Measurements from ENCODE around the gene ELOVL7. TPM values are rescaled to one million over a fixed set of nuclear protein-coding genes. Genes with fewer than 3 reads are reported as not detected.

Gene ELOVL7
- total and polyA plus RNA-seq, 2 of the 4 experiments (the other 2 are of a cell fraction), result 0.18 TPM; not detected in 1

- intact Hi-C loops (cut with micrococcal nuclease), result no loop called here
- Histone ChIP-seq H3K9me3 (ENCODE audit: control insufficient read depth, insufficient read depth, low read length) (no peaks in the 10 kb centered on the region), H4K91ac (ENCODE audit: insufficient read depth, low read depth, low read length) (no peak overlapping the region), H3K4me3 (ENCODE audit: insufficient read depth, low read depth, low read length) (no peak overlapping the region), H3K18ac (ENCODE audit: low read depth, low read length) (no peak overlapping the region), H3K9ac (ENCODE audit: low read depth, low read length) (no peak overlapping the region), H4K8ac (ENCODE audit: low read depth in 2 of 2, low read length in 2 of 2) (no peak overlapping the region), H2AK9ac (replicated peaks; ENCODE audit: low read depth, low read length, poor library complexity) (no peak overlapping the region), H2BK15ac (ENCODE audit: low read depth, low read length) (no peak overlapping the region), H4K5ac (ENCODE audit: low read depth, low read length) (no peak overlapping the region), H3K23ac (ENCODE audit: low read depth, low read length) (no peak overlapping the region), H3K4me2 (ENCODE audit: low read depth, low read length) (no peak overlapping the region), H3K56ac (ENCODE audit: extremely low read depth, insufficient read depth, low read length) (no peak overlapping the region), H3K27ac (ENCODE audit: insufficient read depth, low read length) (no peak overlapping the region), H3K4me1 (ENCODE audit: control insufficient read depth, insufficient read depth, low read length) (no peaks in the 10 kb centered on the region), H2AK5ac (ENCODE audit: low read depth, low read length) (no peak overlapping the region), H3K14ac (replicated peaks; ENCODE audit: low read depth, low read length) (no peak overlapping the region), H3K27me3 (ENCODE audit: control insufficient read depth, insufficient read depth, low read length) (no peaks in the 10 kb centered on the region), H3K36me3 (ENCODE audit: control insufficient read depth, insufficient read depth, low read length) (no peaks in the 10 kb centered on the region), H2BK20ac (ENCODE audit: low read depth, low read length) (no peak overlapping the region), H4K20me1 (ENCODE audit: insufficient read depth, low read length) (no peaks in the 10 kb centered on the region), H3K9me1 (ENCODE audit: insufficient read depth, low read length) (no peaks in the 10 kb centered on the region), H3K79me1 (ENCODE audit: low read depth in 1 of 2, low read length in 2 of 2) (no peaks in the 10 kb centered on the region), H2BK5ac (ENCODE audit: low read depth, low read length, poor library complexity, severe bottlenecking) (no peak overlapping the region), H2AFZ (replicated peaks; ENCODE audit: low read length, poor library complexity) (no peak overlapping the region), H3K4ac (ENCODE audit: low read depth, low read length) (no peak overlapping the region), H2BK120ac (ENCODE audit: low read depth, low read length) (no peak overlapping the region)
- DNase-seq, result no peak
- ATAC-seq (ENCODE audit: low read depth), result no peak
- in situ Hi-C loops (cut with MboI; ENCODE audit: low sequenced_read_pairs), result no loop called here
- no CpG with 5 or more reads among the region's 1 CpG for WGBS, 2 experiments (ENCODE audit: extremely low coverage in 2 of 2, insufficient read length in 1 of 2)
- CTCF ChIA-PET, result no interaction called here
- BruUV-seq (replicated peaks), result no TSS peak
- no peak for TF ChIP-seq SMC3 (IDR thresholded peaks at IDR 0.05; ENCODE audit: low read depth, low read length)
- no peak for TF ChIP-seq CHD1 (IDR thresholded peaks at IDR 0.05; ENCODE audit: low read depth, low read length)
- no peak for TF ChIP-seq NFE2L2 (IDR thresholded peaks at IDR 0.05; ENCODE audit: low read depth, low read length)
- TF ChIP-seq CTCF (conservative IDR thresholded peaks at IDR 0.05; ENCODE audit: low read depth, low read length), result no peak
- TF ChIP-seq, protein P1, sequence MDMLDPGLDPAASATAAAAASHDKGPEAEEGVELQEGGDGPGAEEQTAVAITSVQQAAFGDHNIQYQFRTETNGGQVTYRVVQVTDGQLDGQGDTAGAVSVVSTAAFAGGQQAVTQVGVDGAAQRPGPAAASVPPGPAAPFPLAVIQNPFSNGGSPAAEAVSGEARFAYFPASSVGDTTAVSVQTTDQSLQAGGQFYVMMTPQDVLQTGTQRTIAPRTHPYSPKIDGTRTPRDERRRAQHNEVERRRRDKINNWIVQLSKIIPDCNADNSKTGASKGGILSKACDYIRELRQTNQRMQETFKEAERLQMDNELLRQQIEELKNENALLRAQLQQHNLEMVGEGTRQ (IDR thresholded peaks at IDR 0.05; ENCODE audit: low read depth, low read length), result no peak
- TF ChIP-seq BHLHE40 (IDR thresholded peaks at IDR 0.05; ENCODE audit: low read depth, low read length), result no peak
- TF ChIP-seq RCOR1 (IDR thresholded peaks at IDR 0.05; ENCODE audit: insufficient replicate concordance, low read length), result no peak
- no peak for TF ChIP-seq CEBPB (IDR thresholded peaks at IDR 0.05; ENCODE audit: low read depth, low read length)
- TF ChIP-seq MAFK (IDR thresholded peaks at IDR 0.05; ENCODE audit: low read depth, low read length), result no peak
- TF ChIP-seq RAD21 (IDR thresholded peaks at IDR 0.05; ENCODE audit: low read length), result no peak
- TF ChIP-seq, protein P2, sequence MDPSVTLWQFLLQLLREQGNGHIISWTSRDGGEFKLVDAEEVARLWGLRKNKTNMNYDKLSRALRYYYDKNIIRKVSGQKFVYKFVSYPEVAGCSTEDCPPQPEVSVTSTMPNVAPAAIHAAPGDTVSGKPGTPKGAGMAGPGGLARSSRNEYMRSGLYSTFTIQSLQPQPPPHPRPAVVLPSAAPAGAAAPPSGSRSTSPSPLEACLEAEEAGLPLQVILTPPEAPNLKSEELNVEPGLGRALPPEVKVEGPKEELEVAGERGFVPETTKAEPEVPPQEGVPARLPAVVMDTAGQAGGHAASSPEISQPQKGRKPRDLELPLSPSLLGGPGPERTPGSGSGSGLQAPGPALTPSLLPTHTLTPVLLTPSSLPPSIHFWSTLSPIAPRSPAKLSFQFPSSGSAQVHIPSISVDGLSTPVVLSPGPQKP (IDR thresholded peaks at IDR 0.05; ENCODE audit: borderline replicate concordance, low read depth, low read length), result no peak
- TF ChIP-seq RFX5 (IDR thresholded peaks at IDR 0.05; ENCODE audit: low read depth, low read length), result no peak
- TF ChIP-seq FOS (IDR thresholded peaks at IDR 0.05; ENCODE audit: low read depth, low read length), result no peak
- no peak for TF ChIP-seq MAZ (IDR thresholded peaks at IDR 0.05; ENCODE audit: borderline replicate concordance, low read depth, low read length)
- POLR2A ChIA-PET (ENCODE audit: unreplicated experiment), result no interaction called here
- dilution Hi-C loops (cut with HindIII; ENCODE audit: low sequenced_read_pairs, unreplicated experiment), result no loop called here
Observed at GRCh38 chr5:60776343-60776742, 67.7 kb downstream of the ELOVL7 start.

Measured in IMR-90 (cell line).